GM12873 (cell line): ENCODE measurements around the gene COL23A1.

Source experiments
- CTCF ChIP-seq: IDR thresholded peaks from 2 replicates; pipeline ENCODE4 v1.5.1; 2012; ENCODE audit warnings: low read depth, mild to moderate bottlenecking, moderate library complexity, low read length, control low read depth; ENCODE audit not compliant: insufficient read depth; ENCODE audit errors: missing control alignments

The COL23A1 gene

GRCh38 chr5:178267876-178268275 lies 322.3 kb downstream of the COL23A1 start:
- TF ChIP-seq CTCF = no peak

GRCh38 chr5:178267245-178267644 lies 322.9 kb downstream of the COL23A1 start:
- no peak for TF ChIP-seq CTCF

GRCh38 chr5:178266581-178266980 lies 323.6 kb downstream of the COL23A1 start:
- TF ChIP-seq CTCF = no peak

DNA sequence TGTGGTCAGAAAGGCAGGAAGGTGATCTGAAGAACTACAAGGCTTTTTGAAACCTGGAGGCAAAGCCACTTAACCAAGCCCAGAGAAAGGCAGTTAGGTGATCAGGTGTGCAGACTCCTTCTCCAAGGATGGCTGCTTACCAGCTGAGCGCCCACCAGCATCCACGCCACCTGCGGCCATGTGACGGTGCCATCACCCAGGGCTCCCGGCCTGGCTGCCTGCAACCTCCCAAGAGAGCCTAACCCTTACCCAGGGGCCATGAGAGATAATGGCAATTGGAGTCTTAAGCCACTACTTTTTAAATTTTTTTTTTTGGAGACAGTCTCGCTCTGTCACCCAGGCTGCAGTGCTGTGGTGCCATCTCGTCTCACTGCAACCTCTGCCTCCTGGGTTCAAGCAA lies 324.4 kb downstream of the COL23A1 start:
- no peak for TF ChIP-seq CTCF

DNA sequence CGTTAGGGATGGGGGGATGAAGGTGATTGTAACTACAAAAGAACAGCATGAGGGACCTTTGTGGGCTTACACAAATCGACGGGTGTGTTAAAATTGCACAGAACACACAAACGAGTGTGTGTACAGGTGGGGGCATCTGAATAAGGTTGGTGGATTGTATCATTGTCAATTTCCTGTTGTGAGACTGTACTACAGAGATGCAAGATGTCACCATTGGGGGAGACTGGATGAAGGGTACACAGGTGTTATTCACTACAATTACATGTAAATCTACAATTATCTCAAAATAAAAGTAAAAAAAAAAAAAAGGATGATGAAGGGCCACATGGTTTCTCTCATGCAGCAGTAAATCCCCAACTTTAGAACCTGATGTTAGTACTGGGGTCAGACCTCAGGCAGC lies 326.1 kb downstream of the COL23A1 start:
- no peak for TF ChIP-seq CTCF

DNA sequence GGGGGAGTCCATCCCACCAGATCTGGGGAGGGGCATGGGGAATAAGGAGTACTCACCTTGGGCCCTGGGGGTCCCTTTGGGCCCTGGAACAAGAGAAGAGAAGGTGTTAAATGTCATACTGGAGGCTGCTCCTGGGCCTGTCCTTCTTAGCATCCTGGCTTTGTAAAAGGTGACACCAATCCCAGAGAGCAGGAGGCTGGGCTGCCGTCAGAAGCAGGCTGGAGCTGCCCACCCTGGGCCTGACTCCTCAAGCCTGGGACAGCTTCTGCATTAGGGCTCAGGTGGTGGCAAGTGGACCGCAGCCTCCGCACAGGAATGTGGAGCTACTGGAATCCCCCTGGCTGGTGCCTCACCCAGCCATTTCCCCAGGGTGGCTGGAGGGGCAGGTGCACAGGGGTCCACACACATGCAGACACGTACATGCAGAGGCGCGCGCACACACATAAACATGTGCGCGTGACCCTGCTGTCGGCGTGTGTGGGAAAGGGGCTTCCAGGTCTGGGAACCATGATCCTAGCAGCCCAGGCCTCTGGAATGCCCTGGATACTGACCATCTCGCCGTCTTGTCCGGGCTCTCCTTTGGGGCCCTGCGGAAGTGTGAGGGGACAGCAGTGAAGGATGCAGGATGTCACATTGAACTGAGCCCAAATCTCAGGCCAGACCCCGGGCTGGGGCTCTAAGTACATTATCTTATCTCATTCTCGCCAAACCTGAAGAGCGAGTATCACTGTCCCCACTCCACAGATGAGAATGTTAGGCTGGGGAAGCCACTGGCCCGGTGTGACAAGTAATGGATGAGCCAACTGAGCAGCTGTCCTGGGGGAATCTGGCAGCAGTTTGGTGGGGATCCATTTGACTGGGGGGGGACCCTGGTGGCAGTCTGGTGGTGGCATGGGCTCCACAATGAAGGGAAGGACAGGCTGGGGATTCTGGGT lies 328.3 kb downstream of the COL23A1 start:
- no peak for TF ChIP-seq CTCF

GRCh38 chr5:178259623-178260536 lies 330.3 kb downstream of the COL23A1 start:
- TF ChIP-seq CTCF = no peak
